Hematopoietic multipotent progenitor cell treated with erythropoietin and hydrocortisone succinate and interleukin-3 and kit ligand, for 6 days (in vitro differentiated cells): ENCODE data around the gene AKAP8L.
A peak's percentile ranks its signal among the peaks of the same experiment; 100 is the strongest.

Experiments
- DNase-seq: peaks from one replicate; pipeline ENCODE4 v3.0.0-alpha.2; 2015

AKAP8L gene

GRCh38 chr19:15448778-15449619 lies 30.2 kb upstream of the AKAP8L start:
- DNase-seq = peak; percentile 23

GRCh38 chr19:15448044-15448777 lies 29.4 kb upstream of the AKAP8L start:
- peak; percentile 30 for DNase-seq

- no peak for DNase-seq
These were observed 28.3 kb upstream of the AKAP8L start for GRCh38 chr19:15447057-15447456.

- no peak for DNase-seq
These were observed 27.1 kb upstream of the AKAP8L start for GRCh38 chr19:15445807-15446376.

- no peak for DNase-seq
These were observed 26.4 kb upstream of the AKAP8L start for GRCh38 chr19:15445227-15445605.

- DNase-seq = no peak
These were observed 25.9 kb upstream of the AKAP8L start for GRCh38 chr19:15444505-15445226.

GRCh38 chr19:15443838-15444237 lies 25.1 kb upstream of the AKAP8L start:
- no peak for DNase-seq

- DNase-seq = no peak
These were observed 24.5 kb upstream of the AKAP8L start for GRCh38 chr19:15443325-15443724.

- DNase-seq = no peak
These were observed 23.5 kb upstream of the AKAP8L start for GRCh38 chr19:15442142-15442920.

GRCh38 chr19:15441317-15441716 lies 22.5 kb upstream of the AKAP8L start:
- DNase-seq = no peak

- DNase-seq = no peak
These were observed 21.2 kb upstream of the AKAP8L start for GRCh38 chr19:15439821-15440641.

- DNase-seq = peak; percentile 72
These were observed 20.5 kb upstream of the AKAP8L start for GRCh38 chr19:15439078-15439799.

GRCh38 chr19:15438577-15438976 lies 19.8 kb upstream of the AKAP8L start:
- no peak for DNase-seq

- no peak for DNase-seq
These were observed 19.3 kb upstream of the AKAP8L start for GRCh38 chr19:15438124-15438496.

- no peak for DNase-seq
These were observed 18.8 kb upstream of the AKAP8L start for GRCh38 chr19:15437355-15438123.

- DNase-seq = no peak
These were observed 18.0 kb upstream of the AKAP8L start for GRCh38 chr19:15436826-15437110.

GRCh38 chr19:15436012-15436825 lies 17.4 kb upstream of the AKAP8L start:
- DNase-seq = no peak

GRCh38 chr19:15433519-15434069 lies 14.8 kb upstream of the AKAP8L start:
- no peak for DNase-seq
